CD14-positive monocyte (primary cell): Measurements from ENCODE around the gene PEA15. TPM values are rescaled to one million over a fixed set of nuclear protein-coding genes. Genes with fewer than 3 reads are reported as not detected.

ENCODE experiments used
- DNase-seq, 3 donors: peaks; one replicate each; pipeline ENCODE4 v3.0.0-alpha.2; 2011 to 2022
- H2AFZ ChIP-seq: 2 replicates; pipeline ENCODE4 v1.6.0; 2012; ENCODE audit warnings: mild to moderate bottlenecking, low read depth, low read length, inconsistent platforms; ENCODE audit not compliant: insufficient read depth, poor library complexity, severe bottlenecking
- H3K27ac ChIP-seq, 2 donors: 1 replicate in 1 of 2; 2 replicates in 1 of 2; pipeline ENCODE4 v1.5.1; 2012 to 2013; ENCODE audit warnings: low read length in 2 of 2, control low read depth in 1 of 2, inconsistent platforms in 1 of 2, low read depth in 1 of 2, mild to moderate bottlenecking in 1 of 2
- H3K27me3 ChIP-seq, 2 donors: one replicate each; pipeline versions ENCODE4 v1.6.0 to v1.6.1; 2011 to 2013; ENCODE audit warnings: low read length in 2 of 2; ENCODE audit not compliant: control insufficient read depth in 2 of 2, insufficient read depth in 2 of 2
- H3K36me3 ChIP-seq, 2 donors: replicated peaks in 1 of 2; 1 replicate in 1 of 2; 2 replicates in 1 of 2; pipeline versions ENCODE4 v1.5.1 to v1.6.1; 2012 to 2013; ENCODE audit warnings: low read length in 2 of 2, control low read depth in 1 of 2, inconsistent platforms in 1 of 2, mild to moderate bottlenecking in 1 of 2; ENCODE audit not compliant: insufficient read depth in 2 of 2, control insufficient read depth in 1 of 2
- H3K4me1 ChIP-seq, 2 donors: 1 replicate in 1 of 2; 2 replicates in 1 of 2; pipeline versions ENCODE4 v1.5.1 to v1.6.1; 2012 to 2013; ENCODE audit warnings: low read length in 2 of 2, control low read depth in 1 of 2, inconsistent platforms in 1 of 2, mild to moderate bottlenecking in 1 of 2, moderate library complexity in 1 of 2; ENCODE audit not compliant: insufficient read depth in 2 of 2, control insufficient read depth in 1 of 2
- H3K4me2 ChIP-seq: replicated peaks from 2 replicates; pipeline ENCODE3; 2012; ENCODE audit warnings: low read length, moderate library complexity, mild to moderate bottlenecking; ENCODE audit not compliant: poor library complexity, severe bottlenecking; ENCODE audit errors: extremely low read depth
- H3K4me3 ChIP-seq, 3 experiments: fragments of 200-600 bp in 1 of 3; sonication (generic) in 1 of 3; replicated peaks in 1 of 3; 1 replicate in 2 of 3; 2 replicates in 1 of 3; pipeline ENCODE4 v1.5.1; 2011 to 2013; ENCODE audit warnings: low read length in 3 of 3, mild to moderate bottlenecking in 3 of 3, control low read depth in 2 of 3, low read depth in 2 of 3, inconsistent platforms in 1 of 3, moderate library complexity in 1 of 3
- H3K79me2 ChIP-seq: 2 replicates; pipeline ENCODE4 v1.6.0; 2012; ENCODE audit warnings: mild to moderate bottlenecking, control low read depth, inconsistent platforms, low read length, moderate library complexity; ENCODE audit not compliant: insufficient read depth
- H3K9ac ChIP-seq: 2 replicates; pipeline ENCODE4 v1.6.0; 2017; ENCODE audit warnings: low read length, mild to moderate bottlenecking; ENCODE audit not compliant: insufficient read depth, poor library complexity, severe bottlenecking
- H3K9me3 ChIP-seq, 2 donors: replicated peaks in 1 of 2; 1 replicate in 1 of 2; 2 replicates in 1 of 2; pipeline versions ENCODE4 v1.5.1 to v1.6.1; 2012 to 2013; ENCODE audit warnings: low read length in 2 of 2, control low read depth in 1 of 2; ENCODE audit not compliant: control insufficient read depth in 1 of 2, insufficient read depth in 1 of 2
- H4K20me1 ChIP-seq: 2 replicates; pipeline ENCODE4 v1.6.0; 2012; ENCODE audit warnings: mild to moderate bottlenecking, low read length, control low read depth, moderate library complexity; ENCODE audit not compliant: insufficient read depth
- H3K27ac Mint-ChIP-seq, 7 donors: one replicate each; pipeline ENCODE4 v1.8.0; 2020; ENCODE audit warnings: mild to moderate bottlenecking in 7 of 7, mixed read lengths in 7 of 7, moderate library complexity in 6 of 7, inconsistent platforms in 2 of 7
- H3K27me3 Mint-ChIP-seq, 3 donors: one replicate each; pipeline ENCODE4 v1.8.0; 2021 to 2022; ENCODE audit warnings: low read depth in 3 of 3, mild to moderate bottlenecking in 3 of 3, mixed read lengths in 3 of 3, moderate library complexity in 3 of 3, inconsistent platforms in 1 of 3
- H3K36me3 Mint-ChIP-seq, 2 donors: one replicate each; pipeline ENCODE4 v1.8.0; 2020; ENCODE audit warnings: mixed read lengths in 2 of 2, inconsistent platforms in 1 of 2, mild to moderate bottlenecking in 1 of 2
- H3K4me1 Mint-ChIP-seq: one replicate; pipeline ENCODE4 v1.8.0; 2020; ENCODE audit warnings: mild to moderate bottlenecking, mixed read lengths
- H3K4me3 Mint-ChIP-seq, 2 donors: one replicate each; pipeline ENCODE4 v1.8.0; 2020; ENCODE audit warnings: mild to moderate bottlenecking in 2 of 2, mixed read lengths in 2 of 2, moderate library complexity in 1 of 2
- H3K9me3 Mint-ChIP-seq, 7 donors: one replicate each; pipeline ENCODE4 v1.8.0; 2020 to 2022; ENCODE audit warnings: mixed read lengths in 7 of 7, mild to moderate bottlenecking in 6 of 7, moderate library complexity in 6 of 7, inconsistent platforms in 2 of 7
- WGBS: methylation state at CpG from one replicate; pipeline ENCODE4 v1.1.5; 2013; ENCODE audit warnings: missing lambda C conversion rate; ENCODE audit not compliant: insufficient coverage; 5-methylcytosine and 5-hydroxymethylcytosine counted together
- intact Hi-C, 2 donors: fragments of 100-400 bp; cut with micrococcal nuclease; formaldehyde crosslinking; loops; one replicate each; pipeline versions ENCODE4 v1.15.0 to v1.15.1; 2023
- polyA plus RNA-seq, 3 donors: library from polyadenylated mRNA; depleted of rRNA in 1 of 3; unstranded in 2 of 3; stranded (reverse) in 1 of 3; fragments of 300-500 nt in 2 of 3; fragments of >200 nt in 1 of 3; fragmentation: Illumina TruSeq in 2 of 3; gene quantifications; 1 replicate in 2 of 3; 2 replicates in 1 of 3; pipeline ENCODE4 v1.2.3, GENCODE V29; 2012 to 2021
- TF ChIP-seq, protein P1 (sequence below): fragments of 200-600 bp; IDR thresholded peaks from one replicate; pipeline ENCODE4 v1.8.0; 2022; ENCODE audit warnings: antibody characterized with exemption, mild to moderate bottlenecking

The PEA15 gene
- polyA plus RNA-seq, 3 donors: 23.6 to 163 (median 38.1) TPM

DNA sequence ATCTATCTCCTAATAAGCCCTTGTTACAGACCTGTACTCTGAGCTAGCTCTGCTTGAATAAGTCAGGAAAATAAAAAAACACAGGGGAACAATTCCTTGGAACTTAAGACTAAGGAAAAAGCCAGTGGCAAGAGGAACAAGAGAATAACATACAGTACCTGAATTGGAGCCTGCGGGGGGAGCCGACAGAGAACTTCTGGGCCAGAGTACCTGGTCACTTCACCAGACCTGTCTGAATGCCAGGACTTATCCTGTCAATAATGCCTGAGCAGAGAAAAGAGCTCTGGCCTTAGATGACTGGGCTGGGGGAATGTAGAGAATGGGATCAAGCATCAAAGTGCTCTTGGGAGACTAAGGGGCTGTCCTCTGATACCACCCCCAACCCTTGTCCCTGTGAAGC lies 15.1 kb downstream of the PEA15 start:
- no peak overlapping the region for H3K27ac Mint-ChIP-seq
- intact Hi-C loops: no loop called here
- no peaks in the 10 kb centered on the region for H3K9me3 Mint-ChIP-seq
- WGBS: 100% methylated on average over 2 of the region's 2 CpGs
- TF ChIP-seq, protein P1, sequence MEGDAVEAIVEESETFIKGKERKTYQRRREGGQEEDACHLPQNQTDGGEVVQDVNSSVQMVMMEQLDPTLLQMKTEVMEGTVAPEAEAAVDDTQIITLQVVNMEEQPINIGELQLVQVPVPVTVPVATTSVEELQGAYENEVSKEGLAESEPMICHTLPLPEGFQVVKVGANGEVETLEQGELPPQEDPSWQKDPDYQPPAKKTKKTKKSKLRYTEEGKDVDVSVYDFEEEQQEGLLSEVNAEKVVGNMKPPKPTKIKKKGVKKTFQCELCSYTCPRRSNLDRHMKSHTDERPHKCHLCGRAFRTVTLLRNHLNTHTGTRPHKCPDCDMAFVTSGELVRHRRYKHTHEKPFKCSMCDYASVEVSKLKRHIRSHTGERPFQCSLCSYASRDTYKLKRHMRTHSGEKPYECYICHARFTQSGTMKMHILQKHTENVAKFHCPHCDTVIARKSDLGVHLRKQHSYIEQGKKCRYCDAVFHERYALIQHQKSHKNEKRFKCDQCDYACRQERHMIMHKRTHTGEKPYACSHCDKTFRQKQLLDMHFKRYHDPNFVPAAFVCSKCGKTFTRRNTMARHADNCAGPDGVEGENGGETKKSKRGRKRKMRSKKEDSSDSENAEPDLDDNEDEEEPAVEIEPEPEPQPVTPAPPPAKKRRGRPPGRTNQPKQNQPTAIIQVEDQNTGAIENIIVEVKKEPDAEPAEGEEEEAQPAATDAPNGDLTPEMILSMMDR: no peak
- Histone ChIP-seq H3K4me1 (no peaks in the 10 kb centered on the region), H3K9ac (no peak overlapping the region), H3K27me3 (no peaks in the 10 kb centered on the region), H4K20me1 (peaks cover 6% of the 10 kb centered on the region), H3K27ac (no peak overlapping the region), H3K4me3 (no peak overlapping the region), H3K9me3 (no peaks in the 10 kb centered on the region), H3K36me3 (peaks cover 98 to 100% of the 10 kb centered on the region in 2 donors), H2AFZ (no peak overlapping the region), H3K79me2 (no peaks in the 10 kb centered on the region), H3K4me2 (no peak overlapping the region)
- H3K27me3 Mint-ChIP-seq: no peaks in the 10 kb centered on the region
- DNase-seq: no peak
- no peak overlapping the region for H3K4me3 Mint-ChIP-seq
- no peaks in the 10 kb centered on the region for H3K4me1 Mint-ChIP-seq
- H3K36me3 Mint-ChIP-seq: peaks cover 58 to 91% of the 10 kb centered on the region in 2 donors

DNA sequence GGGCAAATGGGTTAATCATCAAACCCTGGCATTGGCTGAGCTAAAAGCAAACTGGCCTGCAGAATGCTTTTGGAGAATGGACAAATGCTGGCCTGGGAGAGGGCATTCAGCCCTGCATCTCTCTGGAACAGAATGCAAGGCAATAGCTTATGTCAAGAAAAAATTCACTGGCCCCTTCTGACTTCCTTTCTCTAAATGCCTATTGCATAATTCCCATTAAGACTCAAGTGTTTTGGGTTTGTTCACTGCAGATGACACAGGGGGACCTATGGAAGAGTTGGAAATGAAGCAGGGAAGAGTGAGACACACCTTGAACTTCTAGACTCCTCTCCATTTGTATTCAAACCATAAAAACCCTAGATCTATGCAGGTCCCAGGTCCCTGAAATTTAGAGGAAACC lies 15.9 kb downstream of the PEA15 start:
- Histone ChIP-seq H2AFZ (no peak overlapping the region), H3K4me1 (no peaks in the 10 kb centered on the region), H3K9ac (no peak overlapping the region), H3K9me3 (no peaks in the 10 kb centered on the region), H3K27me3 (no peaks in the 10 kb centered on the region), H4K20me1 (peaks cover 6% of the 10 kb centered on the region), H3K79me2 (no peaks in the 10 kb centered on the region), H3K4me2 (no peak overlapping the region), H3K4me3 (no peak overlapping the region), H3K36me3 (peaks cover 98 to 100% of the 10 kb centered on the region in 2 donors), H3K27ac (no peak overlapping the region)
- Mint-ChIP-seq H3K4me1 (no peaks in the 10 kb centered on the region), H3K27me3 (no peaks in the 10 kb centered on the region), H3K9me3 (no peaks in the 10 kb centered on the region), H3K4me3 (no peak overlapping the region), H3K36me3 (peaks cover 50 to 86% of the 10 kb centered on the region in 2 donors), H3K27ac (no peak overlapping the region)
- TF ChIP-seq, protein P1: no peak
- DNase-seq: no peak
- intact Hi-C loops: no loop called here
